ENCODE measurements around the gene KBTBD2.
"Not testable (repeated sequence)": the region's sequence is repeated elsewhere in the genome, so short reads cannot be mapped to it uniquely, and the experiment has no call there.

KBTBD2 gene

GRCh38 chr7:32891043-32891799, at the start of gene KBTBD2:
TSS of gene KBTBD2 (minus strand) at chr7:32891760. CDS start at chr7:32879604, 12,156 bp downstream.
- peak; percentile 36 for FAIRE-seq
- DNase-seq (ENCODE audit: insufficient read length, low spot score), result peak; percentile 61

GRCh38 chr7:32941181-32941580, 49.6 kb upstream of the KBTBD2 start:
- DNase-seq (ENCODE audit: insufficient read length, low spot score) (no peak), FAIRE-seq (no peak)

- DNase-seq (ENCODE audit: insufficient read length, low spot score) (no peak), FAIRE-seq (no peak)
Measured at GRCh38 chr7:32937344-32938174, 46.0 kb upstream of the KBTBD2 start.

GRCh38 chr7:32936689-32937088, 45.1 kb upstream of the KBTBD2 start:
- DNase-seq (ENCODE audit: insufficient read length, low spot score) (no peak), FAIRE-seq (no peak)

GRCh38 chr7:32935558-32935957, 44.0 kb upstream of the KBTBD2 start:
- no peak for FAIRE-seq
- no peak for DNase-seq (ENCODE audit: insufficient read length, low spot score)

GRCh38 chr7:32930378-32930777, 38.8 kb upstream of the KBTBD2 start:
- DNase-seq (ENCODE audit: insufficient read length, low spot score) (no peak), FAIRE-seq (no peak)

- FAIRE-seq (no peak), DNase-seq (ENCODE audit: insufficient read length, low spot score) (no peak)
Measured at GRCh38 chr7:32929430-32930143, 38.0 kb upstream of the KBTBD2 start.

- FAIRE-seq (no peak), DNase-seq (ENCODE audit: insufficient read length, low spot score) (no peak)
Measured at GRCh38 chr7:32928785-32929298, 37.3 kb upstream of the KBTBD2 start.

- DNase-seq (ENCODE audit: insufficient read length, low spot score) (no peak), FAIRE-seq (no peak)
Measured at GRCh38 chr7:32921896-32922295, 30.3 kb upstream of the KBTBD2 start.

GRCh38 chr7:32916994-32917393, 25.4 kb upstream of the KBTBD2 start:
- not testable (repeated sequence) for FAIRE-seq; DNase-seq (ENCODE audit: insufficient read length, low spot score)

GRCh38 chr7:32916006-32916405, 24.4 kb upstream of the KBTBD2 start:
- FAIRE-seq (no peak), DNase-seq (ENCODE audit: insufficient read length, low spot score) (no peak)

- FAIRE-seq, result no peak
- no peak for DNase-seq (ENCODE audit: insufficient read length, low spot score)
Measured at GRCh38 chr7:32915041-32915536, 23.5 kb upstream of the KBTBD2 start.

GRCh38 chr7:32914184-32914583, 22.6 kb upstream of the KBTBD2 start:
- no peak for FAIRE-seq

GRCh38 chr7:32910195-32910594, 18.6 kb upstream of the KBTBD2 start:
- no peak for FAIRE-seq
- no peak for DNase-seq (ENCODE audit: insufficient read length, low spot score)

More at GRCh38 chr7:32914184-32914583, 22.6 kb upstream of the KBTBD2 start:
- no peak for DNase-seq (ENCODE audit: insufficient read length, low spot score)

- FAIRE-seq (no peak), DNase-seq (ENCODE audit: insufficient read length, low spot score) (no peak)
Measured at GRCh38 chr7:32905175-32905662, 13.7 kb upstream of the KBTBD2 start.

- no peak for FAIRE-seq
- DNase-seq (ENCODE audit: insufficient read length, low spot score), result no peak
Measured at GRCh38 chr7:32901629-32902028, 10.1 kb upstream of the KBTBD2 start.

GRCh38 chr7:32900433-32900995, 9.0 kb upstream of the KBTBD2 start:
- no peak for FAIRE-seq
- DNase-seq (ENCODE audit: insufficient read length, low spot score), result no peak

GRCh38 chr7:32897376-32897775, 5.8 kb upstream of the KBTBD2 start:
- not testable (repeated sequence) for FAIRE-seq; DNase-seq (ENCODE audit: insufficient read length, low spot score)

- FAIRE-seq, result no peak
Measured at GRCh38 chr7:32896564-32897347, 5.2 kb upstream of the KBTBD2 start.

More at GRCh38 chr7:32896564-32897347, 5.2 kb upstream of the KBTBD2 start:
- no peak for DNase-seq (ENCODE audit: insufficient read length, low spot score)
